ENCODE results near the gene MGAT4A. TPM values are rescaled to one million over a fixed set of nuclear protein-coding genes. Genes with fewer than 3 reads are reported as not detected.
A peak's percentile ranks its signal among the peaks of the same experiment; 100 is the strongest.

The MGAT4A gene
- total RNA-seq, 4 donors from 2014 or later: 4.1 to 11.6 (median 7.1) TPM

GRCh38 chr2:98750593-98751282, 19.8 kb upstream of the MGAT4A start:
- TF ChIP-seq POLR2A (IDR thresholded peaks at IDR 0.05) (no peak), CTCF (IDR thresholded peaks at IDR 0.05) (no peak)
- H3K27ac ChIP-seq: no peak overlapping the region
- 82 to 84% methylated on average over 8 of the region's 9 CpGs for WGBS, 2 donors
- no peaks in the 10 kb centered on the region for H3K9me3 ChIP-seq
- peaks cover 0 to 24% (median 0%) of the 10 kb centered on the region in 4 donors for H3K27me3 ChIP-seq
- intact Hi-C loops (cut with DNase I): no loop called here
- H3K36me3 ChIP-seq: no peaks in the 10 kb centered on the region
- peaks cover 0 to 7% (median 0%) of the 10 kb centered on the region in 3 donors for H3K4me1 ChIP-seq
- no peak overlapping the region for H3K4me3 ChIP-seq
- DNase-seq: no peak

- Histone ChIP-seq H3K4me1 (peaks cover 0 to 8% (median 2%) of the 10 kb centered on the region in 3 donors), H3K36me3 (no peaks in the 10 kb centered on the region), H3K4me3 (no peak overlapping the region), H3K27ac (no peak overlapping the region), H3K27me3 (peaks cover 0 to 12% (median 0%) of the 10 kb centered on the region in 4 donors), H3K9me3 (no peaks in the 10 kb centered on the region)
- no peak for TF ChIP-seq CTCF (IDR thresholded peaks at IDR 0.05)
- TF ChIP-seq POLR2A (IDR thresholded peaks at IDR 0.05): no peak
- intact Hi-C loops (cut with DNase I): no loop called here
- DNase-seq: no peak
These were observed 18.1 kb upstream of the MGAT4A start for GRCh38 chr2:98749066-98749450.

DNA sequence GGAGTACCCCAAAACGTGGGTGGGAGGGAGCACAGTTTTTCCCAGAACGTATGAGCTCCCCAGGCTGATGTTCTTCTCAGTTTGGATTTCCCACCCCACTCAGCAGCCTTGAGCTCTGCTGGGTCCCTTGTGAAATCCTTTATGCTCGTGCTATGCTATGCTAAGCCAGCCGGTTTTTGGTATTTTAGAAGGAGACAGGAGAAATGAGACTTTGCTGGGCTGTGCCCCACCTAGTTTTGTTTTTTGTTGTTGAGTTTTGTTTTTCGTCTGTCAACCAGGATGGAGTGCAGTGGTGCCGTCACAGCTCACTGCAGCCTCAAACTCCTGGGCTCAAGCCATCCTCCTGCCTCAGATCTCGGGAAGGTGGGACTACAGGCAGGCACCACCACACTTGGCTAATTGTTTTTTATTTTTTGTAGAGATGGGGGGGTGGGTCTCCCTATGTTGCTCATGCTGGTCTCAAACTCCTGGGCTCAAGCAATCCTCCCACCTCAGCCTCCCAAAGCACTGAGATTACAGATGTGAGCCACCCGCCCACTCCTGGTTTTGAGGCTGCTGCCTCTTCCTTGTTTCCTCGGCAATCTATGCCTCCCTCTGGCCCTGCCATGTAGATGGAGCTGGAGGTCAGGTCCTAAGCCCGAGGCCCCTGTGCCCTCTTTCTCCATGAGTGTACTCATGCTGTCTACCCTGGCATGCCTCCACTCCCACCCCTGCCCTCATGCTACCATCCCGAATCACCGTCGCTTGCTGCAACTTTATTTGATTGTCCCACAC, 17.5 kb upstream of the MGAT4A start:
- peaks cover 0 to 6% (median 0%) of the 10 kb centered on the region in 4 donors for H3K27me3 ChIP-seq
- TF ChIP-seq CTCF (IDR thresholded peaks at IDR 0.05) (no peak), POLR2A (IDR thresholded peaks at IDR 0.05) (no peak)
- H3K4me3 ChIP-seq: no peak overlapping the region
- WGBS, 2 donors: 50 to 65% methylated on average over 10 to 13 of the region's 13 CpGs
- intact Hi-C loops (cut with DNase I): no loop called here
- no peaks in the 10 kb centered on the region for H3K36me3 ChIP-seq
- peaks cover 0 to 12% (median 4%) of the 10 kb centered on the region in 3 donors for H3K4me1 ChIP-seq
- H3K9me3 ChIP-seq: no peaks in the 10 kb centered on the region
- no peak for DNase-seq
- H3K27ac ChIP-seq: peak overlapping the region in 1 of 4 donors; percentile 36

- H3K9me3 ChIP-seq: no peaks in the 10 kb centered on the region
- DNase-seq: no peak
- TF ChIP-seq POLR2A (IDR thresholded peaks at IDR 0.05) (no peak), CTCF (IDR thresholded peaks at IDR 0.05) (no peak)
- intact Hi-C loops (cut with DNase I): no loop called here
- H3K4me1 ChIP-seq: peaks cover 0 to 12% (median 4%) of the 10 kb centered on the region in 3 donors
- H3K36me3 ChIP-seq: no peaks in the 10 kb centered on the region
- 32 to 51% methylated on average over 8 of the region's 8 CpGs for WGBS, 2 donors
- no peak overlapping the region for H3K4me3 ChIP-seq
- H3K27ac ChIP-seq: no peak overlapping the region
- H3K27me3 ChIP-seq: peaks cover 0 to 4% (median 0%) of the 10 kb centered on the region in 4 donors
These were observed 17.0 kb upstream of the MGAT4A start for GRCh38 chr2:98747888-98748287.

- Histone ChIP-seq H3K4me3 (no peak overlapping the region), H3K9me3 (no peaks in the 10 kb centered on the region), H3K4me1 (peaks cover 0 to 12% (median 4%) of the 10 kb centered on the region in 3 donors), H3K36me3 (no peaks in the 10 kb centered on the region), H3K27ac (no peak overlapping the region), H3K27me3 (no peaks in the 10 kb centered on the region)
- intact Hi-C loops (cut with DNase I): no loop called here
- DNase-seq: no peak
- TF ChIP-seq POLR2A (IDR thresholded peaks at IDR 0.05) (no peak), CTCF (IDR thresholded peaks at IDR 0.05) (no peak)
These were observed 15.5 kb upstream of the MGAT4A start for GRCh38 chr2:98746426-98746825.

Data from esophagus squamous epithelium (tissue), 5 donors.